ENCODE results near the gene SRCIN1. TPM values are rescaled to one million over a fixed set of nuclear protein-coding genes. Genes with fewer than 3 reads are reported as not detected.

Gene SRCIN1
- total RNA-seq, 1 experiment from 2014 or later, result 6.9 TPM

- Histone ChIP-seq H4K8ac (replicated peaks; ENCODE audit: insufficient read length, low read depth, low read length) (no peak overlapping the region), H3K56ac (ENCODE audit: insufficient read length, low read depth, low read length) (no peak overlapping the region), H2AFZ (ENCODE audit: low read length) (no peak overlapping the region), H2BK15ac (ENCODE audit: low read depth, low read length) (no peak overlapping the region), H3K4me1 (ENCODE audit: insufficient read depth, low read length) (0 out of 2 replicates have a peak, but pooled peaks cover 3% of the 10 kb centered on the region), H2BK5ac (ENCODE audit: insufficient read length, low read length) (no peak overlapping the region), H2AK5ac (ENCODE audit: insufficient read length, low read length) (no peak overlapping the region), H4K91ac (ENCODE audit: insufficient read length, low read depth, low read length) (no peak overlapping the region), H3T11ph (ENCODE audit: low read length) (no peak overlapping the region), H3K14ac (ENCODE audit: insufficient read depth, low read length) (no peak overlapping the region), H3K27ac (ENCODE audit: insufficient read length, low read depth, low read length) (no peak overlapping the region), H3K18ac (ENCODE audit: insufficient read length, low read depth, low read length) (no peak overlapping the region), H2BK12ac (ENCODE audit: insufficient read length, low read depth, low read length) (no peak overlapping the region), H4K20me1 (ENCODE audit: control insufficient read depth, insufficient read depth, insufficient read length) (peaks cover 2% of the 10 kb centered on the region), H3K9me3 (ENCODE audit: control insufficient read depth, low read depth, low read length) (no peaks in the 10 kb centered on the region), H3K79me2 (ENCODE audit: insufficient read depth, low read length) (no peaks in the 10 kb centered on the region), H3K27me3 (ENCODE audit: insufficient read depth, low read length) (peaks cover 54% of the 10 kb centered on the region), H3K23me2 (ENCODE audit: insufficient read length, low read depth, low read length, poor library complexity, severe bottlenecking) (peaks cover 26% of the 10 kb centered on the region), H3K4me2 (ENCODE audit: insufficient read depth, insufficient read length, low read length) (no peak overlapping the region), H3K79me1 (ENCODE audit: insufficient read depth, low read depth, low read length, poor library complexity, severe bottlenecking) (no peaks in the 10 kb centered on the region), H3K9ac (ENCODE audit: extremely low read depth, insufficient read length, low read length) (no peak overlapping the region), H2BK120ac (ENCODE audit: low read depth, low read length, poor library complexity, severe bottlenecking) (no peak overlapping the region), H3K4ac (ENCODE audit: low read depth, low read length) (no peak overlapping the region), H4K5ac (ENCODE audit: insufficient read length, low read depth, low read length) (no peak overlapping the region), H3K23ac (ENCODE audit: insufficient read length, low read depth, low read length) (no peak overlapping the region), H2BK20ac (ENCODE audit: low read depth, low read length, poor library complexity, severe bottlenecking) (no peak overlapping the region)
- Mint-ChIP-seq H3K27me3 (ENCODE audit: low read depth) (peaks cover 93% of the 10 kb centered on the region), H3K4me3 (peak overlapping the region in 1 of 2 experiments; percentile 70; a peak in 4 of 5 replicates), H3K4me1 (peaks cover 38 to 58% of the 10 kb centered on the region in 2 experiments), H3K27ac (no peak overlapping the region; a peak in 1 of 7 replicates), H3K9me3 (no peaks in the 10 kb centered on the region; a peak in 1 of 5 replicates), H3K36me3 (ENCODE audit: insufficient read depth in 1 of 3, low read depth in 3 of 3) (peaks cover 0 to 3% (median 0%) of the 10 kb centered on the region in 3 experiments; a peak in 1 of 7 replicates)
- DNase-seq, result peak; percentile 68
- WGBS (ENCODE audit: extremely low coverage, insufficient read length, low lambda C conversion rate), result no CpG with 5 or more reads among the region's 15 CpGs
- no peak for TF ChIP-seq CTCF (conservative IDR thresholded peaks at IDR 0.05)
These were observed 45.0 kb downstream of the SRCIN1 start for GRCh38 chr17:38560503-38561318.

All from H9 (cell line).